ENCODE results near the gene CPPED1.

The CPPED1 gene

GRCh38 chr16:12673466-12673865, 130.2 kb downstream of the CPPED1 start:
- Histone ChIP-seq H3K36me3 (ENCODE audit: control insufficient read depth, insufficient read depth, low read length) (no peaks in the 10 kb centered on the region), H3K4me3 (ENCODE audit: extremely low read depth, insufficient read depth, low read length, poor library complexity, severe bottlenecking) (no peak overlapping the region), H3K4me1 (ENCODE audit: control insufficient read depth, insufficient read depth, low read length, poor library complexity, severe bottlenecking) (peaks cover 10% of the 10 kb centered on the region), H3K9me3 (ENCODE audit: control insufficient read depth, low read length) (peaks cover 6% of the 10 kb centered on the region), H3K27ac (ENCODE audit: low read depth, low read length, severe bottlenecking) (no peak overlapping the region)
- WGBS, 2 experiments (ENCODE audit: insufficient coverage in 2 of 2) = 78 to 82% methylated on average over 7 to 10 of the region's 10 CpGs

- Histone ChIP-seq H3K4me3 (ENCODE audit: extremely low read depth, insufficient read depth, low read length, poor library complexity, severe bottlenecking) (no peak overlapping the region), H3K36me3 (ENCODE audit: control insufficient read depth, insufficient read depth, low read length) (no peaks in the 10 kb centered on the region), H3K9me3 (ENCODE audit: control insufficient read depth, low read length) (peaks cover 7% of the 10 kb centered on the region), H3K27ac (ENCODE audit: low read depth, low read length, severe bottlenecking) (no peak overlapping the region), H3K4me1 (ENCODE audit: control insufficient read depth, insufficient read depth, low read length, poor library complexity, severe bottlenecking) (peaks cover 10% of the 10 kb centered on the region)
- WGBS, 2 experiments (ENCODE audit: insufficient coverage in 2 of 2) = 95 to 97% methylated on average over 6 to 7 of the region's 8 CpGs
Measured at GRCh38 chr16:12672986-12673385, 130.7 kb downstream of the CPPED1 start.

GRCh38 chr16:12669908-12670307, 133.8 kb downstream of the CPPED1 start:
- H3K4me1 ChIP-seq (ENCODE audit: control insufficient read depth, insufficient read depth, low read length, poor library complexity, severe bottlenecking) = peaks cover 2% of the 10 kb centered on the region
- H3K27ac ChIP-seq (ENCODE audit: low read depth, low read length, severe bottlenecking) = no peak overlapping the region
- H3K36me3 ChIP-seq (ENCODE audit: control insufficient read depth, insufficient read depth, low read length) = no peaks in the 10 kb centered on the region
- no peak overlapping the region for H3K4me3 ChIP-seq (ENCODE audit: extremely low read depth, insufficient read depth, low read length, poor library complexity, severe bottlenecking)
- H3K9me3 ChIP-seq (ENCODE audit: control insufficient read depth, low read length) = peaks cover 14% of the 10 kb centered on the region
- WGBS, 2 experiments (ENCODE audit: insufficient coverage in 2 of 2) = 81 to 100% methylated on average over 2 to 4 of the region's 6 CpGs

- Histone ChIP-seq H3K9me3 (ENCODE audit: control insufficient read depth, low read length) (peaks cover 14% of the 10 kb centered on the region), H3K4me1 (ENCODE audit: control insufficient read depth, insufficient read depth, low read length, poor library complexity, severe bottlenecking) (no peaks in the 10 kb centered on the region), H3K27ac (ENCODE audit: low read depth, low read length, severe bottlenecking) (no peak overlapping the region), H3K4me3 (ENCODE audit: extremely low read depth, insufficient read depth, low read length, poor library complexity, severe bottlenecking) (no peak overlapping the region), H3K36me3 (ENCODE audit: control insufficient read depth, insufficient read depth, low read length) (no peaks in the 10 kb centered on the region)
- 60% methylated on average over 1 of the region's 3 CpGs; no CpG with 5 or more reads in 1 of the 2 experiments for WGBS, 2 experiments (ENCODE audit: insufficient coverage in 2 of 2)
Measured at GRCh38 chr16:12667909-12668308, 135.8 kb downstream of the CPPED1 start.

GRCh38 chr16:12664164-12664733, 139.4 kb downstream of the CPPED1 start:
- Histone ChIP-seq H3K4me1 (ENCODE audit: control insufficient read depth, insufficient read depth, low read length, poor library complexity, severe bottlenecking) (no peaks in the 10 kb centered on the region), H3K36me3 (ENCODE audit: control insufficient read depth, insufficient read depth, low read length) (no peaks in the 10 kb centered on the region), H3K9me3 (ENCODE audit: control insufficient read depth, low read length) (peaks cover 14% of the 10 kb centered on the region), H3K4me3 (ENCODE audit: extremely low read depth, insufficient read depth, low read length, poor library complexity, severe bottlenecking) (no peak overlapping the region), H3K27ac (ENCODE audit: low read depth, low read length, severe bottlenecking) (no peak overlapping the region)
- 94 to 98% methylated on average over 3 to 7 of the region's 9 CpGs for WGBS, 2 experiments (ENCODE audit: insufficient coverage in 2 of 2)

- Histone ChIP-seq H3K36me3 (ENCODE audit: control insufficient read depth, insufficient read depth, low read length) (no peaks in the 10 kb centered on the region), H3K4me3 (ENCODE audit: extremely low read depth, insufficient read depth, low read length, poor library complexity, severe bottlenecking) (no peak overlapping the region), H3K4me1 (ENCODE audit: control insufficient read depth, insufficient read depth, low read length, poor library complexity, severe bottlenecking) (no peaks in the 10 kb centered on the region), H3K27ac (ENCODE audit: low read depth, low read length, severe bottlenecking) (no peak overlapping the region), H3K9me3 (ENCODE audit: control insufficient read depth, low read length) (no peaks in the 10 kb centered on the region)
- 41 to 46% methylated on average over 7 to 9 of the region's 10 CpGs for WGBS, 2 experiments (ENCODE audit: insufficient coverage in 2 of 2)
Measured at GRCh38 chr16:12661656-12662172, 142.0 kb downstream of the CPPED1 start.

GRCh38 chr16:12659871-12660270, 143.8 kb downstream of the CPPED1 start:
- Histone ChIP-seq H3K9me3 (ENCODE audit: control insufficient read depth, low read length) (no peaks in the 10 kb centered on the region), H3K36me3 (ENCODE audit: control insufficient read depth, insufficient read depth, low read length) (no peaks in the 10 kb centered on the region), H3K4me1 (ENCODE audit: control insufficient read depth, insufficient read depth, low read length, poor library complexity, severe bottlenecking) (no peaks in the 10 kb centered on the region), H3K27ac (ENCODE audit: low read depth, low read length, severe bottlenecking) (no peak overlapping the region), H3K4me3 (ENCODE audit: extremely low read depth, insufficient read depth, low read length, poor library complexity, severe bottlenecking) (no peak overlapping the region)
- 100% methylated on average over 1 of the region's 3 CpGs for WGBS, 2 experiments (ENCODE audit: insufficient coverage in 2 of 2)

- no peaks in the 10 kb centered on the region for H3K9me3 ChIP-seq (ENCODE audit: control insufficient read depth, low read length)
- WGBS, 2 experiments (ENCODE audit: insufficient coverage in 2 of 2) = 78 to 85% methylated on average over 2 to 3 of the region's 5 CpGs
- no peaks in the 10 kb centered on the region for H3K36me3 ChIP-seq (ENCODE audit: control insufficient read depth, insufficient read depth, low read length)
- H3K4me3 ChIP-seq (ENCODE audit: extremely low read depth, insufficient read depth, low read length, poor library complexity, severe bottlenecking) = no peak overlapping the region
- H3K27ac ChIP-seq (ENCODE audit: low read depth, low read length, severe bottlenecking) = no peak overlapping the region
- no peaks in the 10 kb centered on the region for H3K4me1 ChIP-seq (ENCODE audit: control insufficient read depth, insufficient read depth, low read length, poor library complexity, severe bottlenecking)
Measured at GRCh38 chr16:12658506-12658905, 145.2 kb downstream of the CPPED1 start.

- 88 to 100% methylated on average over 3 to 11 of the region's 11 CpGs for WGBS, 2 experiments (ENCODE audit: insufficient coverage in 2 of 2)
- no peaks in the 10 kb centered on the region for H3K4me1 ChIP-seq (ENCODE audit: control insufficient read depth, insufficient read depth, low read length, poor library complexity, severe bottlenecking)
- no peaks in the 10 kb centered on the region for H3K9me3 ChIP-seq (ENCODE audit: control insufficient read depth, low read length)
- H3K4me3 ChIP-seq (ENCODE audit: extremely low read depth, insufficient read depth, low read length, poor library complexity, severe bottlenecking) = no peak overlapping the region
- no peak overlapping the region for H3K27ac ChIP-seq (ENCODE audit: low read depth, low read length, severe bottlenecking)
- no peaks in the 10 kb centered on the region for H3K36me3 ChIP-seq (ENCODE audit: control insufficient read depth, insufficient read depth, low read length)
Measured at GRCh38 chr16:12655537-12655936, 148.2 kb downstream of the CPPED1 start.

GRCh38 chr16:12653820-12654392, 149.8 kb downstream of the CPPED1 start:
- no peak overlapping the region for H3K27ac ChIP-seq (ENCODE audit: low read depth, low read length, severe bottlenecking)
- H3K4me3 ChIP-seq (ENCODE audit: extremely low read depth, insufficient read depth, low read length, poor library complexity, severe bottlenecking) = no peak overlapping the region
- 83 to 88% methylated on average over 2 of the region's 2 CpGs for WGBS, 2 experiments (ENCODE audit: insufficient coverage in 2 of 2)
- H3K4me1 ChIP-seq (ENCODE audit: control insufficient read depth, insufficient read depth, low read length, poor library complexity, severe bottlenecking) = no peaks in the 10 kb centered on the region
- H3K36me3 ChIP-seq (ENCODE audit: control insufficient read depth, insufficient read depth, low read length) = no peaks in the 10 kb centered on the region
- H3K9me3 ChIP-seq (ENCODE audit: control insufficient read depth, low read length) = no peaks in the 10 kb centered on the region

GRCh38 chr16:12652924-12653323, 150.8 kb downstream of the CPPED1 start:
- 84 to 96% methylated on average over 3 to 4 of the region's 4 CpGs for whole genome bisulfite sequencing, 2 experiments (ENCODE audit: insufficient coverage in 2 of 2)
- H3K9me3 ChIP-seq (ENCODE audit: control insufficient read depth, low read length) = no peaks in the 10 kb centered on the region

More at GRCh38 chr16:12652924-12653323, 150.8 kb downstream of the CPPED1 start:
- no peaks in the 10 kb centered on the region for H3K36me3 ChIP-seq (ENCODE audit: control insufficient read depth, insufficient read depth, low read length)
- no peaks in the 10 kb centered on the region for H3K4me1 ChIP-seq (ENCODE audit: control insufficient read depth, insufficient read depth, low read length, poor library complexity, severe bottlenecking)
- no peak overlapping the region for H3K4me3 ChIP-seq (ENCODE audit: extremely low read depth, insufficient read depth, low read length, poor library complexity, severe bottlenecking)
- no peak overlapping the region for H3K27ac ChIP-seq (ENCODE audit: low read depth, low read length, severe bottlenecking)

Data from mesodermal cell (in vitro differentiated cells).